HepG2 (cell line): ENCODE results near the gene IKZF4. TPM values are rescaled to one million over a fixed set of nuclear protein-coding genes. Genes with fewer than 3 reads are reported as not detected.

Source experiments
- ARID3A ChIP-seq: IDR thresholded peaks from 2 replicates; pipeline ENCODE4 v1.6.1; 2012; ENCODE audit warnings: low read depth, low read length, improper control_type of control experiment
- ATF6 ChIP-seq: sonication (generic); formaldehyde crosslinking; conservative IDR thresholded peaks from 2 replicates; pipeline ENCODE4 v1.4.0; 2020; ENCODE audit warnings: missing genetic modification reagents
- FOXC1 ChIP-seq: sonication (generic); formaldehyde crosslinking; IDR thresholded peaks from 2 replicates; pipeline ENCODE4 v1.8.0; 2022; ENCODE audit warnings: mild to moderate bottlenecking, missing genetic modification reagents, borderline replicate concordance
- FOXP4 ChIP-seq: sonication (generic); formaldehyde crosslinking; IDR thresholded peaks from 2 replicates; pipeline ENCODE4 v1.4.0; 2020; ENCODE audit warnings: missing genetic modification reagents
- HES4 ChIP-seq: sonication (generic); formaldehyde crosslinking; IDR thresholded peaks from 2 replicates; pipeline ENCODE4 v1.9.0; 2021; ENCODE audit warnings: mild to moderate bottlenecking, missing genetic modification reagents, borderline replicate concordance
- HOXA5 ChIP-seq: sonication (generic); formaldehyde crosslinking; IDR thresholded peaks from 2 replicates; pipeline ENCODE4 v1.4.0; 2020; ENCODE audit warnings: missing genetic modification reagents
- KLF12 ChIP-seq: sonication (generic); formaldehyde crosslinking; IDR thresholded peaks from 2 replicates; pipeline ENCODE4 v1.4.0; 2020; ENCODE audit warnings: missing genetic modification reagents, borderline replicate concordance
- NCOA1 ChIP-seq: sonication (generic); formaldehyde crosslinking; IDR thresholded peaks from 2 replicates; pipeline ENCODE4 v1.9.0; 2021; ENCODE audit warnings: missing genetic modification reagents
- PHF21A ChIP-seq: sonication (generic); formaldehyde crosslinking; IDR thresholded peaks from 2 replicates; pipeline ENCODE4 v1.5.0; 2020; ENCODE audit warnings: mild to moderate bottlenecking, missing genetic modification reagents
- RXRB ChIP-seq: IDR thresholded peaks from 2 replicates; pipeline ENCODE4 v1.6.1; 2016; ENCODE audit warnings: borderline replicate concordance, missing genetic modification reagents, missing compliant biosample characterization
- SOX5 ChIP-seq: IDR thresholded peaks from 2 replicates; pipeline ENCODE4 v1.6.1; 2016; ENCODE audit warnings: borderline replicate concordance
- SRY ChIP-seq: sonication (generic); formaldehyde crosslinking; IDR thresholded peaks from 2 replicates; pipeline ENCODE4 v1.8.0; 2022; ENCODE audit warnings: mild to moderate bottlenecking, missing genetic modification reagents
- ZBTB26 ChIP-seq: IDR thresholded peaks from 2 replicates; pipeline ENCODE4 v1.6.1; 2016; ENCODE audit warnings: missing compliant biosample characterization, missing genetic modification reagents, borderline replicate concordance
- ZMYM4 ChIP-seq: sonication (generic); formaldehyde crosslinking; IDR thresholded peaks from 2 replicates; pipeline ENCODE4 v1.8.1; 2023; ENCODE audit warnings: mild to moderate bottlenecking, missing genetic modification reagents
- ZNF75D ChIP-seq: sonication (generic); formaldehyde crosslinking; IDR thresholded peaks from 2 replicates; pipeline ENCODE4 v1.8.1; 2023; ENCODE audit warnings: missing genetic modification reagents, mild to moderate bottlenecking, borderline replicate concordance
- polyA plus RNA-seq, 8 experiments: library from polyadenylated mRNA; depleted of rRNA in 3 of 8; stranded (reverse) in 7 of 8; unstranded in 1 of 8; fragments of >200 nt; fragmentation: Illumina TruSeq in 4 of 8; extraction: Trizol in 4 of 8; gene quantifications; 2 replicates each; pipeline versions ENCODE4 v1.2.1 to v1.2.3, GENCODE V29; 2011 to 2016; ENCODE audit warnings: low read depth in 4 of 8, missing spikeins in 1 of 8, mixed read lengths in 1 of 8; ENCODE audit not compliant: insufficient read depth in 1 of 8
- total RNA-seq, 5 experiments: library from RNA; depleted of rRNA; stranded (reverse); fragments of >200 nt; fragmentation: Illumina TruSeq; extraction: Trizol; gene quantifications; 2 replicates each; pipeline ENCODE4 v1.2.3, GENCODE V29; 2016; ENCODE audit warnings: low read depth in 1 of 5
- TF ChIP-seq, protein P1 (sequence below): sonication (generic); formaldehyde crosslinking; IDR thresholded peaks from 2 replicates; pipeline ENCODE4 v1.5.0; 2020; ENCODE audit warnings: missing genetic modification reagents, mild to moderate bottlenecking, borderline replicate concordance

Gene IKZF4
- total and polyA plus RNA-seq, 2 of the 13 experiments (the other 11 are each of a cell fraction or from before 2014, with no cell fraction given) = 0.58 to 2.2 TPM

DNA sequence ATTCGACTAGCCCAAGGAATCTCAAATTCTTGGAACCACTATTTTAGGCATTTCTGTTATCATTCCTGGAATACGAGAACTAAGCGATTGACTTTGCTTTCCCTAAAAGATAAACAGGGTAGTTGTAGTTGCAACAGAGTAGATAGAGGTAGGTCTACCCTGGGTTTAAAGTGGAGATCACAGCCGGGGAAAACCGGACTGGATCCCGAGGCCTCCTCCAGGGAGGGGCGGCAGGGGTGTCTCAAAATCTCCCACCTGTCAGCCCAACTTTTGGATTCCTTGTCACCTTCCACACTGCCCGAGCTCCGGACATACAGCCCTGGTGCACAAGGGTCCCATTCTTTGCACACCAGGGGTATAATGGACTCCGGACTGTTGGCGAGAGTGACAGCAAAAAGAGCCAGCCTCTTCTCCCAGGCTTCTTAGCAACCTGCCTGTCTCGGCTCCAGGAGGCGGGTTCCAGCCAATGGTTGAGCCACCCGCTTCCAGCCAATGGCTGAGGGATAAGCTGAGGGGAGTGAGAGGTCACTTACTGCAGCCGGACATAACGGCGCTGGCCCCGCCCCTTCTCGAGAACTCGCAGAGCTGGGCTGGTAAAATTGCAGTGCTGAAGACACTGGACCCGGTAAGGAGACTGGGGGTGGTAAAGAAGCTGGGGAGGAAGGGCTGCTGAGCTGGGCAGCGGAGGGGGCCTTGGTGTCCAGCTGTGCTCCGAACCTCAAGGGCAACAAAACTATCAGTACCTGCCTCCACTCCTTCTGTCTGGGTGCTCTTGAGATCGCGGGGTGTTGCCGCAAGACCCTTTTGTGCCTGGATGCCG is 23.9 kb upstream of the IKZF4 start, which contains the start of gene SUOX (continued):
- no peak; the same call in 1 of the 2 replicates for TF ChIP-seq ATF6 (CRISPR knock-in tag)
- no peak for TF ChIP-seq HES4 (CRISPR knock-in tag)
- no peak for TF ChIP-seq ZNF75D (CRISPR knock-in tag)
- no peak; the same call in 1 of the 2 replicates for TF ChIP-seq KLF12
- TF ChIP-seq SRY (CRISPR knock-in tag) = no peak
- no peak for TF ChIP-seq FOXP4 (CRISPR knock-in tag)
- TF ChIP-seq FOXC1 (CRISPR knock-in tag) = no peak
- TF ChIP-seq RXRB = peak; percentile 14; the same call in 1 of the 2 replicates
- no peak for TF ChIP-seq NCOA1 (CRISPR knock-in tag)
- TF ChIP-seq ARID3A = no peak
- peak; percentile 58; the same call in 1 of the 2 replicates for TF ChIP-seq ZMYM4 (CRISPR knock-in tag)
- TF ChIP-seq, protein P1, sequence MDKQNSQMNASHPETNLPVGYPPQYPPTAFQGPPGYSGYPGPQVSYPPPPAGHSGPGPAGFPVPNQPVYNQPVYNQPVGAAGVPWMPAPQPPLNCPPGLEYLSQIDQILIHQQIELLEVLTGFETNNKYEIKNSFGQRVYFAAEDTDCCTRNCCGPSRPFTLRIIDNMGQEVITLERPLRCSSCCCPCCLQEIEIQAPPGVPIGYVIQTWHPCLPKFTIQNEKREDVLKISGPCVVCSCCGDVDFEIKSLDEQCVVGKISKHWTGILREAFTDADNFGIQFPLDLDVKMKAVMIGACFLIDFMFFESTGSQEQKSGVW = no peak
- TF ChIP-seq HOXA5 = 0 out of 2 replicates have a peak, but pooled peaks have one; percentile 28
- TF ChIP-seq SOX5 = no peak
- TF ChIP-seq PHF21A (CRISPR knock-in tag) = peak; percentile 49; the same call in 1 of the 2 replicates
- TF ChIP-seq ZBTB26 (CRISPR knock-in tag) = no peak
